Stimulated activated naive B cell treated with anti-CD40 and anti-IgM and Interleukin-4, amounts not matched to agents 10 μg/mL and 1 μg/mL and 100 μg/mL, for 72 hours (primary cell): ENCODE measurements around the gene ANG.
"Not testable (repeated sequence)": the region's sequence is repeated elsewhere in the genome, so short reads cannot be mapped to it uniquely, and the experiment has no call there.

Experiments
- ATAC-seq, 2 donors: fragments of 150-1000 bp; cut with Tn5 transposase; replicated peaks; 2 replicates each; pipeline ENCODE4 v1.10.0; 2021; ENCODE audit warnings: moderate library complexity in 1 of 2
- DNase-seq: peaks from one replicate; pipeline ENCODE4 v3.0.0; 2021
- H3K27ac Mint-ChIP-seq: one replicate; pipeline ENCODE4 v1.8.0; 2022; ENCODE audit warnings: mild to moderate bottlenecking, mixed read lengths
- H3K27me3 Mint-ChIP-seq, 2 donors: one replicate each; pipeline ENCODE4 v1.8.0; 2022; ENCODE audit warnings: mixed read lengths in 2 of 2
- H3K36me3 Mint-ChIP-seq, 2 donors: one replicate each; pipeline ENCODE4 v1.8.0; 2022; ENCODE audit warnings: mixed read lengths in 2 of 2, mild to moderate bottlenecking in 1 of 2
- H3K4me1 Mint-ChIP-seq, 2 donors: one replicate each; pipeline ENCODE4 v1.8.0; 2022; ENCODE audit warnings: mixed read lengths in 2 of 2, mild to moderate bottlenecking in 1 of 2
- H3K4me3 Mint-ChIP-seq, 2 donors: one replicate each; pipeline ENCODE4 v1.8.0; 2022; ENCODE audit warnings: mild to moderate bottlenecking in 2 of 2, mixed read lengths in 2 of 2, moderate library complexity in 1 of 2
- H3K9me3 Mint-ChIP-seq, 2 donors: one replicate each; pipeline ENCODE4 v1.8.0; 2022; ENCODE audit warnings: mixed read lengths in 2 of 2, mild to moderate bottlenecking in 1 of 2

Gene ANG

GRCh38 chr14:20730891-20731290, 42.3 kb downstream of the ANG start:
- no peak overlapping the region for H3K4me3 Mint-ChIP-seq
- DNase-seq (no peak), ATAC-seq (no peak)
- H3K36me3 Mint-ChIP-seq: peaks cover 2 to 4% of the 10 kb centered on the region in 2 donors
- H3K27ac Mint-ChIP-seq: no peak overlapping the region
- peaks cover 37 to 54% of the 10 kb centered on the region in 2 donors for H3K4me1 Mint-ChIP-seq
- H3K9me3 Mint-ChIP-seq: peaks cover 0 to 3% of the 10 kb centered on the region in 2 donors
- H3K27me3 Mint-ChIP-seq: peaks cover 0 to 4% of the 10 kb centered on the region in 2 donors

- Mint-ChIP-seq H3K4me1 (peaks cover 29 to 41% of the 10 kb centered on the region in 2 donors), H3K36me3 (peaks cover 0 to under 1% of the 10 kb centered on the region in 2 donors), H3K9me3 (no peaks in the 10 kb centered on the region), H3K27ac (no peak overlapping the region), H3K27me3 (peaks cover 0 to 7% of the 10 kb centered on the region in 2 donors), H3K4me3 (no peak overlapping the region)
- ATAC-seq (no peak), DNase-seq (no peak)
These were observed 43.9 kb downstream of the ANG start for GRCh38 chr14:20732477-20732876.

GRCh38 chr14:20732979-20733635, 44.5 kb downstream of the ANG start:
- no peak overlapping the region for H3K27ac Mint-ChIP-seq
- DNase-seq: no peak
- no peaks in the 10 kb centered on the region for H3K9me3 Mint-ChIP-seq
- H3K4me1 Mint-ChIP-seq: peaks cover 24 to 35% of the 10 kb centered on the region in 2 donors
- peaks cover 0 to 10% of the 10 kb centered on the region in 2 donors for H3K27me3 Mint-ChIP-seq
- no peak for ATAC-seq
- H3K4me3 Mint-ChIP-seq: no peak overlapping the region
- H3K36me3 Mint-ChIP-seq: peaks cover 0 to 3% of the 10 kb centered on the region in 2 donors

- Mint-ChIP-seq H3K4me3 (peak overlapping the region in 1 of 2 donors; percentile 25), H3K4me1 (peaks cover 24 to 34% of the 10 kb centered on the region in 2 donors), H3K27me3 (peaks cover 0 to 10% of the 10 kb centered on the region in 2 donors), H3K9me3 (no peaks in the 10 kb centered on the region), H3K27ac (no peak overlapping the region), H3K36me3 (peaks cover 0 to 3% of the 10 kb centered on the region in 2 donors)
- DNase-seq: no peak
- peak; percentile 66 to 78 for ATAC-seq
These were observed 45.3 kb downstream of the ANG start for GRCh38 chr14:20733684-20734429.

- H3K36me3 Mint-ChIP-seq: peaks cover 0 to 3% of the 10 kb centered on the region in 2 donors
These were observed 45.9 kb downstream of the ANG start for GRCh38 chr14:20734430-20734806.

GRCh38 chr14:20738292-20738691, 49.7 kb downstream of the ANG start:
- not testable (repeated sequence) for H3K4me3 Mint-ChIP-seq, H3K27ac Mint-ChIP-seq, H3K9me3 Mint-ChIP-seq, H3K27me3 Mint-ChIP-seq, DNase-seq, H3K36me3 Mint-ChIP-seq, ATAC-seq
- peaks cover 27 to 39% of the 10 kb centered on the region in 2 donors for H3K4me1 Mint-ChIP-seq

More at GRCh38 chr14:20734430-20734806, 45.9 kb downstream of the ANG start:
- H3K27ac Mint-ChIP-seq: no peak overlapping the region
- peak overlapping the region; percentile 25 to 27 for H3K4me3 Mint-ChIP-seq
- H3K4me1 Mint-ChIP-seq: peaks cover 24 to 34% of the 10 kb centered on the region in 2 donors
- DNase-seq (peak; percentile 33), ATAC-seq (peak; percentile 97 to 98)
- peaks cover 0 to 10% of the 10 kb centered on the region in 2 donors for H3K27me3 Mint-ChIP-seq
- no peaks in the 10 kb centered on the region for H3K9me3 Mint-ChIP-seq

GRCh38 chr14:20742132-20742531, 53.6 kb downstream of the ANG start:
- H3K36me3 Mint-ChIP-seq: peaks cover 0 to 3% of the 10 kb centered on the region in 2 donors
- H3K4me3 Mint-ChIP-seq: no peak overlapping the region

GRCh38 chr14:20743556-20743955, 55.0 kb downstream of the ANG start:
- H3K27ac Mint-ChIP-seq: no peak overlapping the region
- no peaks in the 10 kb centered on the region for H3K36me3 Mint-ChIP-seq
- peaks cover 0 to 8% of the 10 kb centered on the region in 2 donors for H3K27me3 Mint-ChIP-seq
- ATAC-seq (no peak), DNase-seq (no peak)
- H3K9me3 Mint-ChIP-seq: no peaks in the 10 kb centered on the region
- no peak overlapping the region for H3K4me3 Mint-ChIP-seq
- peaks cover 15 to 33% of the 10 kb centered on the region in 2 donors for H3K4me1 Mint-ChIP-seq

More at GRCh38 chr14:20742132-20742531, 53.6 kb downstream of the ANG start:
- DNase-seq (no peak), ATAC-seq (peak; percentile 48 to 63)
- Mint-ChIP-seq H3K9me3 (no peaks in the 10 kb centered on the region), H3K27ac (no peak overlapping the region), H3K4me1 (peaks cover 15 to 28% of the 10 kb centered on the region in 2 donors), H3K27me3 (peaks cover 0 to 5% of the 10 kb centered on the region in 2 donors)
